ENCODE data around the gene FTO.

Gene FTO

GRCh38 chr16:53780051-53780450 lies 76.1 kb downstream of the FTO start:
- no peak overlapping the region for H3K4me3 ChIP-seq (ENCODE audit: low read length)
- no peak overlapping the region for H3K27ac ChIP-seq (ENCODE audit: low read length)
- H3K36me3 ChIP-seq (ENCODE audit: control insufficient read depth, insufficient read depth, low read length): no peaks in the 10 kb centered on the region
- DNase-seq (ENCODE audit: low read depth, low spot score): no peak
- H3K9me3 ChIP-seq (ENCODE audit: control insufficient read depth, insufficient read depth, low read length): no peaks in the 10 kb centered on the region
- H3K4me1 ChIP-seq (ENCODE audit: control insufficient read depth, insufficient read depth, low read length): no peaks in the 10 kb centered on the region; the same call in 1 of the 2 replicates
- no CpG with 5 or more reads among the region's 3 CpGs for WGBS (ENCODE audit: insufficient coverage, insufficient read length)
- H3K27me3 ChIP-seq (ENCODE audit: control insufficient read depth, insufficient read depth, low read length): no peaks in the 10 kb centered on the region

- Histone ChIP-seq H3K36me3 (ENCODE audit: control insufficient read depth, insufficient read depth, low read length) (no peaks in the 10 kb centered on the region), H3K27ac (ENCODE audit: low read length) (no peak overlapping the region), H3K9me3 (ENCODE audit: control insufficient read depth, insufficient read depth, low read length) (no peaks in the 10 kb centered on the region), H3K4me1 (ENCODE audit: control insufficient read depth, insufficient read depth, low read length) (no peaks in the 10 kb centered on the region; the same call in 1 of the 2 replicates), H3K4me3 (ENCODE audit: low read length) (no peak overlapping the region), H3K27me3 (ENCODE audit: control insufficient read depth, insufficient read depth, low read length) (no peaks in the 10 kb centered on the region)
- WGBS (ENCODE audit: insufficient coverage, insufficient read length): no CpG with 5 or more reads among the region's 1 CpG
- DNase-seq (ENCODE audit: low read depth, low spot score): no peak
Observed at GRCh38 chr16:53781023-53781605, 77.2 kb downstream of the FTO start.

GRCh38 chr16:53782148-53782547 lies 78.2 kb downstream of the FTO start:
- H3K4me1 ChIP-seq (ENCODE audit: control insufficient read depth, insufficient read depth, low read length): no peaks in the 10 kb centered on the region
- no peak for DNase-seq (ENCODE audit: low read depth, low spot score)
- H3K27ac ChIP-seq (ENCODE audit: low read length): no peak overlapping the region
- no CpG with 5 or more reads among the region's 3 CpGs for WGBS (ENCODE audit: insufficient coverage, insufficient read length)
- no peaks in the 10 kb centered on the region for H3K27me3 ChIP-seq (ENCODE audit: control insufficient read depth, insufficient read depth, low read length)
- no peaks in the 10 kb centered on the region for H3K36me3 ChIP-seq (ENCODE audit: control insufficient read depth, insufficient read depth, low read length)
- no peaks in the 10 kb centered on the region for H3K9me3 ChIP-seq (ENCODE audit: control insufficient read depth, insufficient read depth, low read length)
- H3K4me3 ChIP-seq (ENCODE audit: low read length): no peak overlapping the region

GRCh38 chr16:53784291-53784690 lies 80.3 kb downstream of the FTO start:
- H3K27me3 ChIP-seq (ENCODE audit: control insufficient read depth, insufficient read depth, low read length): no peaks in the 10 kb centered on the region
- no peak for DNase-seq (ENCODE audit: low read depth, low spot score)
- H3K4me3 ChIP-seq (ENCODE audit: low read length): no peak overlapping the region
- H3K27ac ChIP-seq (ENCODE audit: low read length): no peak overlapping the region
- H3K36me3 ChIP-seq (ENCODE audit: control insufficient read depth, insufficient read depth, low read length): no peaks in the 10 kb centered on the region
- H3K9me3 ChIP-seq (ENCODE audit: control insufficient read depth, insufficient read depth, low read length): no peaks in the 10 kb centered on the region
- no CpG with 5 or more reads among the region's 1 CpG for WGBS (ENCODE audit: insufficient coverage, insufficient read length)
- H3K4me1 ChIP-seq (ENCODE audit: control insufficient read depth, insufficient read depth, low read length): no peaks in the 10 kb centered on the region

GRCh38 chr16:53785044-53785443 lies 81.1 kb downstream of the FTO start:
- no peaks in the 10 kb centered on the region for H3K27me3 ChIP-seq (ENCODE audit: control insufficient read depth, insufficient read depth, low read length)
- no peak overlapping the region for H3K4me3 ChIP-seq (ENCODE audit: low read length)
- H3K9me3 ChIP-seq (ENCODE audit: control insufficient read depth, insufficient read depth, low read length): no peaks in the 10 kb centered on the region
- DNase-seq (ENCODE audit: low read depth, low spot score): no peak
- H3K36me3 ChIP-seq (ENCODE audit: control insufficient read depth, insufficient read depth, low read length): no peaks in the 10 kb centered on the region
- H3K27ac ChIP-seq (ENCODE audit: low read length): no peak overlapping the region
- no peaks in the 10 kb centered on the region for H3K4me1 ChIP-seq (ENCODE audit: control insufficient read depth, insufficient read depth, low read length)

- H3K36me3 ChIP-seq (ENCODE audit: control insufficient read depth, insufficient read depth, low read length): no peaks in the 10 kb centered on the region
- H3K27ac ChIP-seq (ENCODE audit: low read length): no peak overlapping the region
- WGBS (ENCODE audit: insufficient coverage, insufficient read length): 100% methylated on average over 1 of the region's 3 CpGs
- no peaks in the 10 kb centered on the region for H3K9me3 ChIP-seq (ENCODE audit: control insufficient read depth, insufficient read depth, low read length)
- DNase-seq (ENCODE audit: low read depth, low spot score): no peak
- no peak overlapping the region for H3K4me3 ChIP-seq (ENCODE audit: low read length)
- no peaks in the 10 kb centered on the region for H3K4me1 ChIP-seq (ENCODE audit: control insufficient read depth, insufficient read depth, low read length)
- H3K27me3 ChIP-seq (ENCODE audit: control insufficient read depth, insufficient read depth, low read length): no peaks in the 10 kb centered on the region
Observed at GRCh38 chr16:53785916-53786315, 82.0 kb downstream of the FTO start.

- Histone ChIP-seq H3K4me3 (ENCODE audit: low read length) (no peak overlapping the region), H3K9me3 (ENCODE audit: control insufficient read depth, insufficient read depth, low read length) (no peaks in the 10 kb centered on the region), H3K27me3 (ENCODE audit: control insufficient read depth, insufficient read depth, low read length) (no peaks in the 10 kb centered on the region), H3K27ac (ENCODE audit: low read length) (no peak overlapping the region), H3K4me1 (ENCODE audit: control insufficient read depth, insufficient read depth, low read length) (no peaks in the 10 kb centered on the region), H3K36me3 (ENCODE audit: control insufficient read depth, insufficient read depth, low read length) (no peaks in the 10 kb centered on the region)
- WGBS (ENCODE audit: insufficient coverage, insufficient read length): no CpG with 5 or more reads among the region's 2 CpGs
- no peak for DNase-seq (ENCODE audit: low read depth, low spot score)
Observed at GRCh38 chr16:53787423-53787822, 83.5 kb downstream of the FTO start.

GRCh38 chr16:53789137-53789536 lies 85.2 kb downstream of the FTO start:
- H3K4me1 ChIP-seq (ENCODE audit: control insufficient read depth, insufficient read depth, low read length): no peaks in the 10 kb centered on the region
- no CpG with 5 or more reads among the region's 2 CpGs for WGBS (ENCODE audit: insufficient coverage, insufficient read length)
- no peaks in the 10 kb centered on the region for H3K36me3 ChIP-seq (ENCODE audit: control insufficient read depth, insufficient read depth, low read length)
- H3K4me3 ChIP-seq (ENCODE audit: low read length): no peak overlapping the region
- no peak for DNase-seq (ENCODE audit: low read depth, low spot score)
- no peaks in the 10 kb centered on the region for H3K9me3 ChIP-seq (ENCODE audit: control insufficient read depth, insufficient read depth, low read length)
- H3K27ac ChIP-seq (ENCODE audit: low read length): no peak overlapping the region
- no peaks in the 10 kb centered on the region for H3K27me3 ChIP-seq (ENCODE audit: control insufficient read depth, insufficient read depth, low read length)

- Histone ChIP-seq H3K4me3 (ENCODE audit: low read length) (no peak overlapping the region), H3K4me1 (ENCODE audit: control insufficient read depth, insufficient read depth, low read length) (no peaks in the 10 kb centered on the region), H3K27me3 (ENCODE audit: control insufficient read depth, insufficient read depth, low read length) (no peaks in the 10 kb centered on the region), H3K27ac (ENCODE audit: low read length) (no peak overlapping the region), H3K9me3 (ENCODE audit: control insufficient read depth, insufficient read depth, low read length) (no peaks in the 10 kb centered on the region), H3K36me3 (ENCODE audit: control insufficient read depth, insufficient read depth, low read length) (no peaks in the 10 kb centered on the region)
- no CpG with 5 or more reads among the region's 6 CpGs for WGBS (ENCODE audit: insufficient coverage, insufficient read length)
- no peak for DNase-seq (ENCODE audit: low read depth, low spot score)
Observed at GRCh38 chr16:53792161-53792951, 88.4 kb downstream of the FTO start.

GRCh38 chr16:53803451-53803850 lies 99.5 kb downstream of the FTO start:
- DNase-seq (ENCODE audit: low read depth, low spot score): no peak
- no peaks in the 10 kb centered on the region for H3K36me3 ChIP-seq (ENCODE audit: control insufficient read depth, insufficient read depth, low read length)
- H3K27me3 ChIP-seq (ENCODE audit: control insufficient read depth, insufficient read depth, low read length): no peaks in the 10 kb centered on the region
- no peak overlapping the region for H3K27ac ChIP-seq (ENCODE audit: low read length)
- H3K4me3 ChIP-seq (ENCODE audit: low read length): no peak overlapping the region
- H3K4me1 ChIP-seq (ENCODE audit: control insufficient read depth, insufficient read depth, low read length): no peaks in the 10 kb centered on the region; the same call in none of the 2 replicates
- H3K9me3 ChIP-seq (ENCODE audit: control insufficient read depth, insufficient read depth, low read length): no peaks in the 10 kb centered on the region

- Histone ChIP-seq H3K27me3 (ENCODE audit: control insufficient read depth, insufficient read depth, low read length) (no peaks in the 10 kb centered on the region), H3K4me1 (ENCODE audit: control insufficient read depth, insufficient read depth, low read length) (no peaks in the 10 kb centered on the region; the same call in none of the 2 replicates), H3K4me3 (ENCODE audit: low read length) (no peak overlapping the region), H3K36me3 (ENCODE audit: control insufficient read depth, insufficient read depth, low read length) (no peaks in the 10 kb centered on the region), H3K9me3 (ENCODE audit: control insufficient read depth, insufficient read depth, low read length) (no peaks in the 10 kb centered on the region), H3K27ac (ENCODE audit: low read length) (no peak overlapping the region)
- no CpG with 5 or more reads among the region's 2 CpGs for WGBS (ENCODE audit: insufficient coverage, insufficient read length)
- DNase-seq (ENCODE audit: low read depth, low spot score): no peak
Observed at GRCh38 chr16:53803998-53804397, 100.0 kb downstream of the FTO start.

Measured in iPS DF 6.9 (cell line).